ENCODE measurements around the gene XPR1. TPM values are rescaled to one million over a fixed set of nuclear protein-coding genes. Genes with fewer than 3 reads are reported as not detected.

XPR1 gene
- total and polyA plus RNA-seq, 10 of the 15 experiments (the other 5 are each of a cell fraction or from before 2014, with no cell fraction given) = 1.1 to 33.9 (median 11.3) TPM

- peak; percentile 70; the same call in 1 of the 2 replicates for TF ChIP-seq RELB (IDR thresholded peaks at IDR 0.05; ENCODE audit: low read depth)
- TF ChIP-seq BMI1 (IDR thresholded peaks at IDR 0.05; ENCODE audit: borderline replicate concordance) = no peak
- TF ChIP-seq EED (IDR thresholded peaks at IDR 0.05; ENCODE audit: low read depth) = no peak
These were observed 277.7 kb downstream of the XPR1 start (continued) for GRCh38 chr1:180909462-180909976.

DNA sequence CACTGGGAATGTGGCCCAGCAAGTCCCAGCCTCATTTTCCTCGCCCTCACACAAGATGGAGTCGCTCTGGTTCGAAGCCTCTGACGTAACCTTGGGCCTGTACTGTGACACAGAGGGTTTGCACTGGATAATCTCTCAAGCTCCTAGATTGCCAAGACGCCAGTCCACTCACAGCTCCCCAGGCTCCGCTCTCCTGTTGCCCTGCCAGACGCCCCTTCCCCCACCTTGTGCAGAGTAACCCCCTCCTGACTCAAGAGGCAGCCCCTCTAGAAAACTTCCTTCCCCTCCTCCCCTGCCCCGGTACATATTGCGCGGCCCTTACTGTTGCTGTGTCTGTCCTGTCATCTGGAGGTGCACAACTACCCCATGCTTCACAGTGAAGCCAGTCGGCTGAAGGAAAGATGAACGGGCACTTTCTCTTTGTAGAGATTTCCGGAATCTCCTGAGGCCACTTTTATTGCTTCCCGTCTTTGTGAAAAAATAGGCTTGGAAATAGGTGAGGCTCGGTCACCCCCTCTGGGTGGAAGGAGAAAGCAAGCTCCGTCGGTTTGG, 279.9 kb downstream of the XPR1 start:
- no peaks in the 10 kb centered on the region for H3K36me3 ChIP-seq (ENCODE audit: control insufficient read depth in 2 of 2, insufficient read depth in 2 of 2, low read length in 1 of 2)
- H3K27me3 ChIP-seq (replicated peaks in 1 of 2; ENCODE audit: control insufficient read depth in 2 of 2, insufficient read depth in 2 of 2, low read length in 1 of 2) = peaks cover 0 to 3% of the 10 kb centered on the region in 2 experiments; a peak in 1 of 4 replicates
- H3K79me2 ChIP-seq (ENCODE audit: control insufficient read depth, insufficient read depth, low read length) = no peaks in the 10 kb centered on the region
- CTCF ChIA-PET = interaction anchor here (0.6 to 19.8 kb wide), 10 partner anchors 9 to 241 kb away, joined by 3 to 344 read pairs (median 4); no protein-coding TSS in a partner anchor
- DNase-seq (ENCODE audit: low read depth, low spot score) (no peak), ATAC-seq (peak; percentile 25), FAIRE-seq (no peak)
- no peak overlapping the region for H3K9ac ChIP-seq (ENCODE audit: control insufficient read depth, insufficient read depth, low read length)
- BruUV-seq (replicated peaks) = TSS peak; percentile 71
- RAD21 ChIA-PET (ENCODE audit: unreplicated experiment) = interaction anchor here (0.7 to 16.7 kb wide), 8 partner anchors 9 to 409 kb away, joined by 3 to 215 read pairs (median 6); partner anchors contain the start of gene ACBD6
- intact Hi-C loops (cut with micrococcal nuclease; ENCODE audit: unreplicated experiment) = no loop called here
- H4K20me1 ChIP-seq (ENCODE audit: control insufficient read depth, insufficient read depth) = no peaks in the 10 kb centered on the region
- H3K9me3 ChIP-seq (replicated peaks; ENCODE audit: control insufficient read depth, insufficient read depth, low read length) = no peaks in the 10 kb centered on the region
- SMC1A ChIA-PET (ENCODE audit: uncharacterized antibody, unreplicated experiment) = interaction anchor here (0.9 to 19.3 kb wide), 11 partner anchors 14 to 276 kb away, joined by 3 to 304 read pairs (median 4); no protein-coding TSS in a partner anchor
- 42% methylated on average over 17 of the region's 17 CpGs for WGBS (ENCODE audit: insufficient coverage, insufficient replicate concordance, low lambda C conversion rate, missing lambda C conversion rate)
- POLR2A ChIA-PET = interaction anchor here (0.5 to 1.5 kb wide), 5 partner anchors 15 to 179 kb away, joined by 3 to 4 read pairs (median 3); no protein-coding TSS in a partner anchor
- peak overlapping the region; percentile 49 for H3K4me2 ChIP-seq (ENCODE audit: control insufficient read depth, insufficient read depth)
- in situ Hi-C loops (cut with MboI) = no loop called here
- peaks cover 22% of the 10 kb centered on the region for H3K4me1 ChIP-seq (ENCODE audit: control insufficient read depth, insufficient read depth, low read length)
- no peak overlapping the region for H3K27ac ChIP-seq (ENCODE audit: control insufficient read depth, insufficient read depth)
- H3K4me3 ChIP-seq = peak overlapping the region; percentile 61
- H2AFZ ChIP-seq (ENCODE audit: control insufficient read depth, low read depth, low read length) = no peak overlapping the region
- TF ChIP-seq NBN (IDR thresholded peaks at IDR 0.05) (no peak), TCF3 (IDR thresholded peaks at IDR 0.05; ENCODE audit: borderline replicate concordance, insufficient read depth, low read depth, low read length) (no peak), NR2C1 (IDR thresholded peaks at IDR 0.05) (no peak), MLLT1 (IDR thresholded peaks at IDR 0.05) (peak; percentile 84), HDAC6 (IDR thresholded peaks at IDR 0.05; ENCODE audit: unreplicated experiment) (no peak), E2F8 (IDR thresholded peaks at IDR 0.05; ENCODE audit: low read depth, partially characterized antibody) (no peak), EED (IDR thresholded peaks at IDR 0.05; ENCODE audit: low read depth) (no peak), RELB (IDR thresholded peaks at IDR 0.05; ENCODE audit: low read depth) (no peak; the same call in 1 of the 2 replicates)
